Brain microvascular endothelial cell (primary cell): Measurements from ENCODE around the gene NOTCH3.
A peak's percentile ranks its signal among the peaks of the same experiment; 100 is the strongest.

Experiments used
- DNase-seq: peaks from one replicate; pipeline ENCODE4 v3.0.0-alpha.2; 2020
- H3K27ac ChIP-seq: fragments of 250-450 bp; sonication (Bioruptor Pico); 2 replicates; pipeline ENCODE4 v1.5.1; 2020; ENCODE audit warnings: mild to moderate bottlenecking, moderate library complexity
- H3K27me3 ChIP-seq: fragments of 250-450 bp; sonication (Bioruptor Pico); replicated peaks from 2 replicates; pipeline ENCODE4 v1.5.1; 2020; ENCODE audit warnings: mild to moderate bottlenecking
- H3K36me3 ChIP-seq: fragments of 250-450 bp; sonication (Bioruptor Pico); replicated peaks from 2 replicates; pipeline ENCODE4 v1.5.1; 2020; ENCODE audit warnings: mild to moderate bottlenecking
- H3K4me3 ChIP-seq: 2 replicates; pipeline ENCODE4 v1.5.1; 2011; ENCODE audit warnings: low read depth, mild to moderate bottlenecking, control low read depth, low read length, moderate library complexity
- CTCF ChIP-seq: IDR thresholded peaks from 2 replicates; pipeline ENCODE4 v1.5.1; 2011; ENCODE audit warnings: low read depth, mild to moderate bottlenecking, moderate library complexity, low read length, control low read depth, inconsistent platforms; ENCODE audit errors: missing control alignments
- in situ Hi-C: cut with HindIII; loops from 2 replicates; pipeline ENCODE4 v1.10.0; 2017; ENCODE audit warnings: low sequenced_read_pairs, low pct_ligation_motif_present

Gene NOTCH3

GRCh38 chr19:15156391-15156790 lies 44.4 kb downstream of the NOTCH3 start:
- H3K4me3 ChIP-seq: no peak overlapping the region
- no peaks in the 10 kb centered on the region for H3K27me3 ChIP-seq
- in situ Hi-C loops: no loop called here
- DNase-seq: no peak
- no peak for TF ChIP-seq CTCF
- peaks cover 10% of the 10 kb centered on the region for H3K36me3 ChIP-seq
- H3K27ac ChIP-seq: no peak overlapping the region

GRCh38 chr19:15155296-15155695 lies 45.5 kb downstream of the NOTCH3 start:
- in situ Hi-C loops: no loop called here
- Histone ChIP-seq H3K4me3 (no peak overlapping the region), H3K36me3 (no peaks in the 10 kb centered on the region), H3K27me3 (no peaks in the 10 kb centered on the region), H3K27ac (no peak overlapping the region)
- TF ChIP-seq CTCF: no peak
- no peak for DNase-seq

- peak; percentile 81 for TF ChIP-seq CTCF
- H3K27me3 ChIP-seq: no peaks in the 10 kb centered on the region
- no peak overlapping the region for H3K4me3 ChIP-seq
- H3K27ac ChIP-seq: no peak overlapping the region
- H3K36me3 ChIP-seq: no peaks in the 10 kb centered on the region
- DNase-seq: peak; percentile 60
- in situ Hi-C loops: no loop called here
Observed at GRCh38 chr19:15154002-15154612, 46.7 kb downstream of the NOTCH3 start.

GRCh38 chr19:15149737-15150136 lies 51.1 kb downstream of the NOTCH3 start:
- TF ChIP-seq CTCF: no peak
- no peak overlapping the region for H3K4me3 ChIP-seq
- in situ Hi-C loops: no loop called here
- DNase-seq: no peak
- H3K27ac ChIP-seq: no peak overlapping the region
- H3K27me3 ChIP-seq: no peaks in the 10 kb centered on the region
- H3K36me3 ChIP-seq: no peaks in the 10 kb centered on the region

- no peak for DNase-seq
- H3K4me3 ChIP-seq: no peak overlapping the region
- H3K27ac ChIP-seq: no peak overlapping the region
- no peak for TF ChIP-seq CTCF
- no peaks in the 10 kb centered on the region for H3K36me3 ChIP-seq
- H3K27me3 ChIP-seq: no peaks in the 10 kb centered on the region
- in situ Hi-C loops: no loop called here
Observed at GRCh38 chr19:15147090-15147489, 53.7 kb downstream of the NOTCH3 start.

GRCh38 chr19:15144046-15144646 lies 56.6 kb downstream of the NOTCH3 start:
- Histone ChIP-seq H3K4me3 (no peak overlapping the region), H3K27me3 (no peaks in the 10 kb centered on the region), H3K27ac (no peak overlapping the region), H3K36me3 (no peaks in the 10 kb centered on the region)
- DNase-seq: no peak
- in situ Hi-C loops: no loop called here
- no peak for TF ChIP-seq CTCF
